ENCODE results near the gene AK1. TPM values are rescaled to one million over a fixed set of nuclear protein-coding genes. Genes with fewer than 3 reads are reported as not detected.

The AK1 gene
- total and polyA plus RNA-seq, 12 donors, result 500 to 1,050 (median 731) TPM

- no peak for DNase-seq
- Histone ChIP-seq H3K27ac (no peak overlapping the region), H3K4me3 (no peak overlapping the region), H3K4me1 (peaks cover 0 to 16% (median 7%) of the 10 kb centered on the region in 9 donors), H3K27me3 (no peaks in the 10 kb centered on the region), H3K9me3 (peaks cover 0 to 19% (median 7%) of the 10 kb centered on the region in 11 donors), H3K36me3 (peaks cover 7 to 97% (median 57%) of the 10 kb centered on the region in 9 donors)
- TF ChIP-seq CTCF (IDR thresholded peaks at IDR 0.05), result no peak
- WGBS, 2 donors, result 96 to 98% methylated on average over 3 of the region's 3 CpGs
- ATAC-seq, result no peak
- intact Hi-C loops (cut with DNase I), result no loop called here
Observed at GRCh38 chr9:127890053-127890452, 12.6 kb upstream of the AK1 start.

GRCh38 chr9:127887792-127888191 lies 10.3 kb upstream of the AK1 start:
- Histone ChIP-seq H3K4me1 (peaks cover 0 to 34% (median 22%) of the 10 kb centered on the region in 9 donors), H3K27me3 (no peaks in the 10 kb centered on the region), H3K27ac (no peak overlapping the region), H3K9me3 (peaks cover 0 to 4% (median 2%) of the 10 kb centered on the region in 11 donors), H3K4me3 (no peak overlapping the region), H3K36me3 (peaks cover 0 to 86% (median 35%) of the 10 kb centered on the region in 9 donors)
- 88 to 93% methylated on average over 2 of the region's 2 CpGs for WGBS, 2 donors
- no peak for ATAC-seq
- peak in 1 of 9 donors; percentile 10 for TF ChIP-seq CTCF (IDR thresholded peaks at IDR 0.05)
- intact Hi-C loops (cut with DNase I), result no loop called here
- DNase-seq, result no peak

GRCh38 chr9:127886401-127886972 lies 9.0 kb upstream of the AK1 start:
- Histone ChIP-seq H3K4me1 (peaks cover 0 to 42% (median 26%) of the 10 kb centered on the region in 9 donors), H3K36me3 (peaks cover 0 to 76% (median 25%) of the 10 kb centered on the region in 9 donors), H3K9me3 (no peaks in the 10 kb centered on the region), H3K27ac (no peak overlapping the region), H3K27me3 (no peaks in the 10 kb centered on the region), H3K4me3 (no peak overlapping the region)
- DNase-seq (no peak), ATAC-seq (no peak)
- TF ChIP-seq CTCF (IDR thresholded peaks at IDR 0.05), result no peak
- intact Hi-C loops (cut with DNase I), result no loop called here
- 96 to 98% methylated on average over 18 of the region's 18 CpGs for WGBS, 2 donors

DNA sequence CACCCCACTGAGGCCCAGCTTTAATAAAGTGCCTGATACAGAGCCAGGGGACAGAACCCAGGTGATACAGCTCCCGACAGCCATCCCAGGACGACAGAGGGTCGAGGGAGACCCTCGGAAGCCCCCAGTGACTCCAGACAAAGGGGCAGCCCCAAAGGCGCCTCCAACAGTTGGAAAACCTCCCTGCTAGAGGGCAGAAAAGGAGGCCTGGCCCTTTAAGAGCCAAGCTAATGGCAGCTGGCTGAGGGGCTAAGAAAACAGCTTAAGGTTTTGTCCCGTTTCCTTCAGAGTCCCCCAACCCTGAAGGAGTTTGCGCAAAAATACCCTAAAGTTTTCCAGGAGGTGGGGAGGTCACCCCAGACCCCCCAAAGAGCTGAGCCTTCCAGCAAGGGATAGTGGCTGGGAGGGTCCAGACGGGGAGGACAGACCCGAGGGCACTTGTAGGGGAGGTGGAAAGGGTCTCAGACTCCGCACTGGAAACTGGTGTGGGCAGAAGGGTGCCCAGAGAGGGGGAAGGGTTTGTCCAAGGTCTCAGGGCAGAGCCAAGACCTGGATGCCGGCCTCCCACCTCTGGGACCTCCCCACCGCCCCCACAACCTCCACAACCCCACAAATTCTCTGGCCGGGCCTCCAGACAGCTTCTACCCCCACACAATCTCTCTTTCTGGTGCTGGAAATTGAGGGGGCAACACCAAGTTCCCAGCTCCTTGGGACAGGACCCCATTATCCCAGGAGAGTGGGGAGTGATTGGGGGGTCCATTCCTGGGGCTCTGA lies 8.2 kb upstream of the AK1 start:
- peaks cover 0 to 42% (median 26%) of the 10 kb centered on the region in 9 donors for H3K4me1 ChIP-seq
- no peak for ATAC-seq
- no peak for DNase-seq
- WGBS, 2 donors, result 80 to 81% methylated on average over 13 of the region's 13 CpGs
- H3K36me3 ChIP-seq, result peaks cover 0 to 68% (median 25%) of the 10 kb centered on the region in 9 donors
- intact Hi-C loops (cut with DNase I), result no loop called here
- no peak overlapping the region for H3K4me3 ChIP-seq
- H3K27me3 ChIP-seq, result no peaks in the 10 kb centered on the region
- no peaks in the 10 kb centered on the region for H3K9me3 ChIP-seq
- TF ChIP-seq CTCF (IDR thresholded peaks at IDR 0.05), result no peak
- H3K27ac ChIP-seq, result peak overlapping the region in 8 of 10 donors; percentile 1 to 60 (median 48)
